HCT116 (cell line): Measurements from ENCODE around the gene COPG2. TPM values are rescaled to one million over a fixed set of nuclear protein-coding genes. Genes with fewer than 3 reads are reported as not detected.

Experiments used
- ATAC-seq: fragments of 200-7000 bp; cut with Tn5 transposase; 2 replicates; pipeline ENCODE4 v1.9.1; 2020; ENCODE audit warnings: mild to moderate bottlenecking, moderate library complexity
- BruUV-seq: library from RNA; stranded (reverse); fragments of 400-500 nt; replicated peaks from 2 replicates; lab custom pipeline; 2021; lab: Mats Ljungman, UMichigan
- CTCF ChIA-PET: fragments of 300-600 bp; sonication (Branson Sonifier 250); formaldehyde crosslinking; loops from one replicate; lab custom pipeline; 2021; ENCODE audit warnings: antibody characterized with exemption; lab: Charles Lee
- POLR2A ChIA-PET: fragments of 300-600, 350-600 bp; sonication (Branson Sonifier 250); formaldehyde crosslinking; loops from one replicate; lab custom pipeline; 2021; ENCODE audit warnings: antibody characterized with exemption; lab: Charles Lee
- RAD21 ChIA-PET, 2 experiments: fragments of 300-600 bp; sonication (Branson Sonifier 250); formaldehyde crosslinking; loops; one replicate each; lab custom pipeline; 2023; ENCODE audit warnings: low total read pairs in 2 of 2; ENCODE audit not compliant: uncharacterized antibody in 2 of 2, unreplicated experiment in 2 of 2, low non-redundant PET in 1 of 2; lab: Charles Lee
- DNase-seq: peaks from one replicate; pipeline ENCODE4 v3.0.0-alpha.2; 2010; ENCODE audit warnings: low read depth, low spot score
- H2AFZ ChIP-seq: fragments of 200-600 bp; shearing (Covaris generic), sonication (generic); 2 replicates; pipeline ENCODE4 v1.6.1; 2017; ENCODE audit warnings: low read depth, mixed run types, mixed read lengths, antibody characterized with exemption, low read length; ENCODE audit not compliant: poor library complexity, severe bottlenecking
- H3K27ac ChIP-seq: 2 replicates; pipeline ENCODE4 v1.5.1; 2012; ENCODE audit warnings: low read depth, low read length
- H3K27me3 ChIP-seq: fragments of 200-600 bp; sonication (generic); 2 replicates; pipeline ENCODE4 v1.6.1; 2016; ENCODE audit warnings: mixed run types, low read length, mixed read lengths; ENCODE audit not compliant: insufficient read depth
- H3K36me3 ChIP-seq, 2 experiments: fragments of 200-500 bp in 1 of 2; fragments of 200-600 bp in 1 of 2; sonication (Bioruptor generic) in 1 of 2; sonication (generic) in 1 of 2; 2 replicates each; pipeline versions ENCODE4 v1.5.1 to v1.6.1; 2014 to 2016; ENCODE audit warnings: low read length in 2 of 2, inconsistent platforms in 1 of 2, mixed read lengths in 1 of 2, mixed run types in 1 of 2; ENCODE audit not compliant: insufficient read depth in 2 of 2, control insufficient read depth in 1 of 2
- H3K4me1 ChIP-seq, 2 experiments: fragments of 200-600 bp in 1 of 2; sonication (generic) in 1 of 2; 2 replicates each; pipeline versions ENCODE4 v1.5.1 to v1.6.1; 2012 to 2017; ENCODE audit warnings: low read length in 2 of 2, inconsistent platforms in 1 of 2, mild to moderate bottlenecking in 1 of 2, mixed read lengths in 1 of 2, mixed run types in 1 of 2, moderate library complexity in 1 of 2; ENCODE audit not compliant: insufficient read depth in 2 of 2, control insufficient read depth in 1 of 2
- H3K4me2 ChIP-seq: fragments of 200-600 bp; sonication (generic); 2 replicates; pipeline ENCODE4 v1.6.1; 2017; ENCODE audit warnings: mixed run types, low read length, mixed read lengths
- H3K4me3 ChIP-seq, 2 experiments: fragments of 200-600 bp in 1 of 2; sonication (generic) in 1 of 2; replicated peaks in 1 of 2; 2 replicates each; pipeline ENCODE4 v1.5.1; 2011 to 2016; ENCODE audit warnings: low read length in 2 of 2, control low read depth in 1 of 2, low read depth in 1 of 2, mild to moderate bottlenecking in 1 of 2, mixed read lengths in 1 of 2, mixed run types in 1 of 2
- H3K79me2 ChIP-seq: fragments of 200-600 bp; sonication (generic); 2 replicates; pipeline ENCODE4 v1.6.1; 2017; ENCODE audit warnings: mild to moderate bottlenecking, mixed run types, low read length, moderate library complexity, mixed read lengths; ENCODE audit not compliant: insufficient read depth
- H3K9ac ChIP-seq: fragments of 200-600 bp; sonication (generic); 2 replicates; pipeline ENCODE4 v1.6.1; 2016; ENCODE audit warnings: low read length, mixed read lengths
- H3K9me2 ChIP-seq: fragments of 200-600 bp; sonication (generic), shearing (Covaris generic); 2 replicates; pipeline ENCODE4 v1.6.1; 2017; ENCODE audit warnings: mixed run types, mild to moderate bottlenecking, moderate library complexity; ENCODE audit not compliant: insufficient read depth
- H3K9me3 ChIP-seq, 2 experiments: fragments of 200-500 bp in 1 of 2; fragments of 200-600 bp in 1 of 2; sonication (Bioruptor generic) in 1 of 2; sonication (generic) in 1 of 2; 2 replicates each; pipeline ENCODE4 v1.6.1; 2014 to 2017; ENCODE audit warnings: low read length in 2 of 2, mixed read lengths in 2 of 2, inconsistent platforms in 1 of 2, low read depth in 1 of 2, mild to moderate bottlenecking in 1 of 2, mixed run types in 1 of 2, moderate library complexity in 1 of 2; ENCODE audit not compliant: control insufficient read depth in 1 of 2, insufficient read depth in 1 of 2
- H4K20me1 ChIP-seq: fragments of 200-600 bp; sonication (generic), shearing (Covaris generic); 2 replicates; pipeline ENCODE4 v1.6.1; 2017; ENCODE audit warnings: mixed run types, mild to moderate bottlenecking, moderate library complexity; ENCODE audit not compliant: insufficient read depth
- CEBPB ChIP-seq: IDR thresholded peaks from 2 replicates; pipeline ENCODE4 v1.6.1; 2012; ENCODE audit warnings: low read depth
- ELF1 ChIP-seq: IDR thresholded peaks from 2 replicates; pipeline ENCODE4 v1.6.1; 2012; ENCODE audit warnings: low read depth, borderline replicate concordance
- FOSL1 ChIP-seq: IDR thresholded peaks from 2 replicates; pipeline ENCODE4 v1.6.1; 2012; ENCODE audit warnings: low read depth
- JUND ChIP-seq: IDR thresholded peaks from 2 replicates; pipeline ENCODE4 v1.6.1; 2012
- POLR2A ChIP-seq: IDR thresholded peaks from 2 replicates; pipeline ENCODE4 v1.7.0; 2011; ENCODE audit warnings: borderline replicate concordance; ENCODE audit not compliant: insufficient read depth, insufficient read length; ENCODE audit errors: extremely low read depth
- POLR2AphosphoS5 ChIP-seq: IDR thresholded peaks from 2 replicates; pipeline ENCODE4 v1.6.1; 2011; ENCODE audit warnings: mild to moderate bottlenecking, low read depth, low read length, moderate library complexity
- RAD21 ChIP-seq: IDR thresholded peaks from 2 replicates; pipeline ENCODE4 v1.6.1; 2012; ENCODE audit warnings: low read depth, mild to moderate bottlenecking
- REST ChIP-seq: IDR thresholded peaks from 2 replicates; pipeline ENCODE4 v1.6.1; 2012; ENCODE audit warnings: low read depth
- SIN3A ChIP-seq: IDR thresholded peaks from 2 replicates; pipeline ENCODE4 v1.6.1; 2012; ENCODE audit warnings: low read depth
- SP1 ChIP-seq: IDR thresholded peaks from 2 replicates; pipeline ENCODE4 v1.6.1; 2012; ENCODE audit warnings: low read depth
- SRF ChIP-seq: IDR thresholded peaks from 2 replicates; pipeline ENCODE4 v1.6.1; 2012; ENCODE audit warnings: low read depth
- YY1 ChIP-seq: IDR thresholded peaks from 2 replicates; pipeline ENCODE4 v1.6.1; 2011; ENCODE audit warnings: low read length, low read depth, moderate library complexity, mild to moderate bottlenecking; ENCODE audit not compliant: insufficient replicate concordance; ENCODE audit errors: extremely low read depth
- ZBTB33 ChIP-seq: IDR thresholded peaks from 2 replicates; pipeline ENCODE4 v1.6.1; 2011; ENCODE audit warnings: mild to moderate bottlenecking, low read length, moderate library complexity; ENCODE audit not compliant: insufficient replicate concordance; ENCODE audit errors: extremely low read depth
- ZNF274 ChIP-seq: fragments of 200-500 bp; sonication (Bioruptor generic); IDR thresholded peaks from 2 replicates; pipeline ENCODE4 v1.6.1; 2014; ENCODE audit warnings: mild to moderate bottlenecking, low read depth, low read length, inconsistent platforms
- intact Hi-C: fragments of 100-400 bp; cut with micrococcal nuclease; formaldehyde crosslinking; loops from 2 replicates; pipeline ENCODE4 v1.10.0; 2022
- total RNA-seq: library from RNA; stranded (reverse); gene quantifications from one replicate; pipeline ENCODE4 v1.2.1, GENCODE V29; 2021; ENCODE audit not compliant: unreplicated experiment

COPG2 gene
- total RNA-seq, 1 experiment from 2014 or later: 31.0 TPM

- intact Hi-C loops: no loop called here
- Histone ChIP-seq H3K27me3 (no peaks in the 10 kb centered on the region), H3K4me1 (no peaks in the 10 kb centered on the region), H3K9me2 (no peaks in the 10 kb centered on the region), H3K9ac (no peak overlapping the region), H4K20me1 (no peaks in the 10 kb centered on the region), H3K4me3 (no peak overlapping the region), H3K4me2 (no peak overlapping the region), H3K79me2 (no peaks in the 10 kb centered on the region), H3K27ac (no peak overlapping the region), H3K9me3 (no peaks in the 10 kb centered on the region), H3K36me3 (no peaks in the 10 kb centered on the region), H2AFZ (no peak overlapping the region)
- ChIA-PET POLR2A (no interaction called here), CTCF (no interaction called here), RAD21 (no interaction called here)
- no peak for TF ChIP-seq ZNF274
- no peak for TF ChIP-seq ZBTB33
- no peak for TF ChIP-seq CEBPB
- TF ChIP-seq SIN3A: no peak
- TF ChIP-seq POLR2AphosphoS5: no peak
- no peak for TF ChIP-seq RAD21
- TF ChIP-seq SRF: no peak
- TF ChIP-seq ELF1: no peak
- TF ChIP-seq SP1: no peak
- TF ChIP-seq REST: no peak
- TF ChIP-seq YY1: no peak
- TF ChIP-seq POLR2A: no peak
- no peak for TF ChIP-seq JUND
- no peak for TF ChIP-seq FOSL1
- BruUV-seq: no TSS peak
- ATAC-seq: no peak
- DNase-seq: no peak
Observed at GRCh38 chr7:130461272-130461671, 207.3 kb downstream of the COPG2 start.
